ENCODE data around the gene STIM1.

- TF ChIP-seq CTCF (IDR thresholded peaks at IDR 0.05; ENCODE audit: insufficient read depth, low read length, poor library complexity, severe bottlenecking) = peak; percentile 85
- TF ChIP-seq EZH2phosphoT487 (conservative IDR thresholded peaks at IDR 0.05; ENCODE audit: low read length) = no peak
Measured at GRCh38 chr11:3849297-3849874, 6.1 kb upstream of the STIM1 start.

Measured in SU-DHL-6 (cell line).